HG02571 (cell line): ENCODE measurements around the gene TTC28.
"Not testable (repeated sequence)": the region's sequence is repeated elsewhere in the genome, so short reads cannot be mapped to it uniquely, and the experiment has no call there.

Experiments
- ATAC-seq: cut with Tn5 transposase; IDR thresholded peaks from one replicate; pipeline ENCODE4 v1.9.1; 2021; ENCODE audit warnings: mild to moderate bottlenecking, moderate library complexity; ENCODE audit not compliant: unreplicated experiment

The TTC28 gene

DNA sequence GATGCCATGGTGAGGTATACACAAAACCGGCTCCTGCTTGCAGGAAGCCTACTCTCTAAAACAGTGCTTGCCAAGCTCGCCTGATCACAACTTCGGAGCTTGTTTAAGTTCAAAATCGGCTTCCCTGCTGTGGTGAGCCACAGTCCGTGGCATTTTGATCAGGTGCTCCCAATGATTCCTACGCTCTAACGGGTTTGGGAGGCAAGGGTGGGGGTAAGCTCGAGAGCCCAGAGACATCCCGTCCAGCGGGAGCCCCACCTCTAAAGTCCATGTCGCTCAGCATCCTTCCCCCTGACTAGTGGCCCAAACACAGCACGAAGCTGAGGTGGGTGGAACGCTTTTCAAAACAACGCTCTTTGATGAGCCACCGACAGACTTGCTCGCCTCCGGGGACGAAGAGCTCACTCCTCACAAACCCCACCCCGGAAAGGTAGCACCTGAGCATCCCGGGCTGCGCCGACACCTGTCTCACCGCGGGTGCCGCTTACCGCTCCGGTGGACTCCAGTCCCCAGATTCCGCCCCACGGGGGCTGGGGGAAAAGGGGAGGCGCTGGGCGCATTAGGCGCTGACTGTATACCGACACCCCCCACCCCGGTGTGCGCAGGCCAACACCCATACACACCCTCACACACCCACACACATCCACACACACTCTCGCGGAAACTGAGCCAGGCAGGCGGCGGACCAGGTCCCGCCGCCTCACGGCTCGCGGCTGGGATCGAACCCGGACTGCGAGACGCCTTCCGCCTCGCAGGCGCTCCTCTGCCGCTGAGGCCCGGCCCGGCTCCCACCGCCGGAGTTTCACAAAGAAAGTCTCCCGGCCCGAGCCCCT is 646 bp downstream of the TTC28 start:
- ATAC-seq = not testable (repeated sequence)

GRCh38 chr22:28678170-28678569 is 1.5 kb downstream of the TTC28 start:
- ATAC-seq = not testable (repeated sequence)

DNA sequence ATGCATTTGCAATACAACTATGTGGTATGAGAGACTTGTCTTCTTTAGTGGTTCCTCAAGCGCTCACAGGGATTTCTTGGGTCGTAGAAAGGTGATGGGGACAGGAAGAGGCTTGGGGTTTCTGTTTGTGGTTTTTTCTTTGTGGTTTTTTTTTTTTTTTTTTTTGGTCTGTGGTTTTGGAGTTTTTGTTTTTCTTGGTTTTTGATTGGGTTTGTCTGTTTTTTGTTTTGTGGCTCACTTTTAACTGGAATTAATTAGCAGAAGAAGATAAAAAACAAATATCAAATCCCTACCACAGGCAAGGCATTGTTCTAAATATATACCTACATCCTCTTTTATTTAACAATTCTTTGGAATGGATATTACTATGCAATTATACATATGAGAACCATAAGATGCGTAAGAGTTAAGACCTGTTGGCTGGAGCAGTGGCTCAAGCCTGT is 5.5 kb downstream of the TTC28 start:
- no peak for ATAC-seq

DNA sequence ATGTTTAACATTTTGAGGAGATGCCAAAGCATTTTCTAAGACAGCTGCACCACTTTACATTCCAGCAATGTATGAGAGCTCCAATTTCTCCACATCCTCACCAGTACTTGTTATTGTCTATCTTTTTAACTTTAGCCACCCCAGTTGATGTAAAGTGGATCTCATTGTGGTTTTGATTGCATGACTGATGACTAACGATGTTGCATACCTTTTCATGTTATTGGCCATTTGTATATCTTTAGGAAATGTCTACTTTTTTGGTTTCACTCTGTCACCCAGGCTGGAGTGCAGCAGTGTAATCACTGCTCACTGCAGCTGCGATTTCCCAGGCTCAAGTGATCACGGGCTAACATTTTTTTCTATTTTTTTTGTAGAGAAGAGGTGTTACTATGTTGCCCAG is 8.9 kb downstream of the TTC28 start:
- ATAC-seq = no peak

DNA sequence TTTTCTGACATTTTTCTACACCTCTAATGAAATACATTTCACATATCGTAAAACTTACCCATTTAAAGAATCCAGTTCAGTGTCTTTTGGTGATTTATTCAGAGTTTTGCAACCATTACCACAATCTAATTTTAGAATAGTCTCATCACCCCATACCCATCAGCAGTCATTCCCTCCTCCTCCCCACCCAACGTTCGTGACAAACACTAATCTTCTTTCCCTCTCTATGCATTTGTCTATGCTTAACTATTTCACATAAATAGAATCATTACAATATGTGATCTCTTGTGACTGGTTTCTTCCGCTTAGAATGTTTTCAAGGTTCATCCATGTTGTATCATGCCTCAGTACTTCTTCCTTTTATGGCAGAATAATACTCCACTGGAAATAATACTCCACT is 9.5 kb downstream of the TTC28 start:
- no peak for ATAC-seq

GRCh38 chr22:28669387-28669786 is 10.3 kb downstream of the TTC28 start:
- no peak for ATAC-seq

GRCh38 chr22:28663569-28663942 is 16.1 kb downstream of the TTC28 start:
- not testable (repeated sequence) for ATAC-seq

- no peak for ATAC-seq
Observed at GRCh38 chr22:28658448-28658847, 21.2 kb downstream of the TTC28 start.

DNA sequence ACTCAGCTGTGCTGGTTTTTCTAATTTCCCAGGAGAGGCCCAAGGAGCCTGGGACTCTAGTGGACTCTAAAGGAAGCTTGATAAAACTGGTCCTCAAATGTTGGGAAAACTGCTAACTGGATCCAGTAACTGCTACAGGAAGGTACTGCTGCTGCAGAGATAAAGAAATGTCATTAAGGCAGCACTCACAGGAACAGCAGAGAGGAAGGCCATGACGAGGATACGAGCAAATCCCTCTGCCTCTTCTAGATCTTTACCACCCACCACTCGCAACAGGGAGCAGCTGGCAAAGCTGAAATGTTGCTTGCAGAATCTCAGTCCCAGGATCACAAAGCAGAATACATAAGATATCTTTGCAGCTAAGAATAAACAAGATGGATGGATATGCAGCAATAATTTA is 23.5 kb downstream of the TTC28 start:
- ATAC-seq = no peak

DNA sequence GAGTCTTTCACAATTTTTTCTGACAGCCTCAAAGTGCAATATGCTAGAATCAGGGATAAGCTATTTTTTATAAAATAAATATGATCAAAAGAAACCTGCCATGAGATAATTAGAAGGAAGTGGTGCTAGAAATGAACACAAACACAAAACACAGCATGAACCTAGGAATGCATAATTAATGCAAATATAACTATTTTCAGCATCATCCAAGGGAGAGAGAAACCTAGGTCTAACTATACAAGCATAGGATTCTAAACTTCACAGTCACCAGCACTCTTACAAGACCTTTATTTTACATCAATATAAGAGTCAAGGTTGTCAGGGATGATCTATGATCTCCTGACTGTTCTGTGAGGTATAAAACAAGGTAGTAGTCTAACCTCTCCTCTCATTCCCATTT is 29.2 kb downstream of the TTC28 start:
- no peak for ATAC-seq

DNA sequence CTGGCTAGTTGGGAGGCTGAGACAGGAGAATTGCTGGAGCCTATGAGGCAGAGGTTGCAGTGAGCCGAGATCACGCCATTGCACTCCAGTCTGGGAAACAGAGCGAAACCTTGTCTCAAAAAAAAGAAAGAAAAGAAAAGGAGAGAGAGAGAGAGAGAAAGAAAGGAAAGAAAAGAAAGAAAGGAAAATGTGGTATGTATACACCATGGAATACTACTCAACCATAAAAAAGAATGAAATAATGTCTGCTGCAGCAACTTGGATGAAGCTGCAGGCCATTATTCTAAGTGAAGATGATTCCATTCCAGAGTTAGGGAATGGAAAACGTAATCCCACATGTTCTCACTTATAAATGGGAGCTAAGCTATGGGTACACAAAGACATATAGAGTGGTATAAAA is 30.8 kb downstream of the TTC28 start:
- ATAC-seq = no peak

- no peak for ATAC-seq
Observed at GRCh38 chr22:28647216-28647615, 32.4 kb downstream of the TTC28 start.

- ATAC-seq = no peak
Observed at GRCh38 chr22:28639321-28639720, 40.3 kb downstream of the TTC28 start.

DNA sequence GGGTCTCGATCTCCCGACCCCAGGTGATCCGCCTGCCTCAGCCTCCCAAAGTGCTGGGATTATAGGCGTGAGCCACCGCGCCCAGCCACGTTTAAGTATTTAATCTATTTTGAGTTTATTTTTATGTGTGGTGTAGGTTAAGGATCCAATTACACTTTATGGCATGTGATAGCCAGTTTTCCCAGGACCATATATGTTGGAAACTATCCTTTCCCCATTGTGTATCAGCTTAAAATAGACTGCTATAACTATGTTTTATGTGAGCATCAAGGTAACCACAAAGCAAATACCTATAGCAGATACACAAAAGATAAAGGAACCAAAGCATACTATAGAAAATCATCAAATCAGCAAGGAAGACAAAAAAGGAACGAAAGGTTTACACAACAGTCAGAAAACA is 42.4 kb downstream of the TTC28 start:
- ATAC-seq = no peak

DNA sequence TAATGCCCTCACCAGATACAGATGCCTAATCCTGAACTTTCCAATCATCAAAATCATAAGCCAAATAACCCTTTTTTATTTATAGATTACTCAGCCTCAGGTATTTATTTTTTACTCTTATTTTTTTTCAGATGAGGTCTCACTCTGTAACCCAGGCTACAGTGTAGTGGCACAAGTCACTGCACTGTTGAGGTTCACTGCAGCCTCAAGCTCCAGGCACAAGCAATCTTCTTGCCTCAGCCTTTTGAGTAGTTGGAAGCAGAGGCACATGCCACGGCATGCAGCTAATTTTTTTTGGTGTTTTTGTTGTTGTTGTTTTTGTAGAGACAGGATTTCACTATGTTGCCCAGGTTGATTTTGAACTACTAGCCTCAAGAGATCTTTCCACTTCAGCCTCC is 49.5 kb downstream of the TTC28 start:
- ATAC-seq = no peak

DNA sequence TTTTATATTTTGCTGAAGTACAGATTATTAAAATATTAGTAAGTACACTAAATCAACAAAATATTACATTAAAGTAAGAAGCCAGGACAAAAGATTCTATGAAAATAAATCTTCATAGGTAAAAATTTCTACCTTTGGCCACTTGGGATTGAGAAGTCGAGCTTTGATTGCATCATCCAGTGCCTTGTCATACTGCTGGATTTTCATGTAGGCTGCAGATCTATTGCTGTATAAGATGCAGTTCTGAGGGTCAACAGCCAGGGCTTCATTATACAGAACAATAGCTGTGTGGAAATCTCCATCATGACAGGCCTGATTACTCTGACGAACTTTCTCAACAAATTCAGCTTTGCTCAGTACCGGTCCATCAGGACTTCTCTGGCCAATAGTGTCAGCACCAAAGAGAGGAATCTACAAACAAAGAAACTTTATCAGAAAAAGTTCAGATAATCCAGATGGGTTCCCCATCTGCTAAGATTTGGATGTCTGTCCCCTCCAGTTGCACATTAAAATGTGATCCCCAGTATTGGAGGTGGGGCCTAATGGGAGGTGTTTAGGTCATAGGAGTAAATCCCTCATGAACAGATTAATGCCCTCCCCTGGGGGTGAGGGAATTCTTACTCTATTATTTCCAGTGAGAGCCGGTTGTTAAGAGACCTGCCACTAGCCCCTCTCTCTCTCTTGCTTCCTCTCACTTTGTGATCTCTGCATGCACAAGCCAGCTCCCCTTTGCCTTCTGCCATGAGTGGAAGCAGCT is 50.0 kb downstream of the TTC28 start:
- no peak for ATAC-seq

DNA sequence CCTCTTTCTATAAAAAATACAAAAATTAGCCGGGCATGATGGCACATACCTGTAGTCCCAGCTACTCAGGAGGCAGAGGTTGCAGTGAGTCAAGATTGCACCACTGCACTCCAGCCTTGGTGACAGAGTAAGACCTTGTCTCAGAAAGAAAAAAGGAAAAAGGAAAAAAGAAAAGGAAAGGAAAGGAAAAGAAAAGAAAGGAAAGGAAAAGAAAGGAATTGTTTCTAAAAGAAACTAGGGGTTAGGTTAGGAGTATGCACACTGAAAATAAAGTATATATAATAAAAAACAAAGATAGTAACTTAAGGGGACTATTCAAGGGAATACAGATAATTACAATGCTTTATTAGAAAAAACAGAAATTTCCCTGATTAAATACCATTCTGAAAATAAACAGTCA is 50.9 kb downstream of the TTC28 start:
- no peak for ATAC-seq

- ATAC-seq = no peak
Observed at GRCh38 chr22:28627791-28628190, 51.8 kb downstream of the TTC28 start.

- no peak for ATAC-seq
Observed at GRCh38 chr22:28620244-28620922, 59.3 kb downstream of the TTC28 start.

- ATAC-seq = no peak
Observed at GRCh38 chr22:28619236-28619635, 60.4 kb downstream of the TTC28 start.

GRCh38 chr22:28615423-28615822 is 64.2 kb downstream of the TTC28 start:
- not testable (repeated sequence) for ATAC-seq

GRCh38 chr22:28609921-28610320 is 69.7 kb downstream of the TTC28 start:
- no peak for ATAC-seq
